Measurements from ENCODE around the gene RNF220. TPM values are rescaled to one million over a fixed set of nuclear protein-coding genes. Genes with fewer than 3 reads are reported as not detected.

The RNF220 gene
- total and polyA plus RNA-seq, 2 of the 13 experiments (the other 11 are each of a cell fraction or from before 2014, with no cell fraction given) = 48.2 to 72.1 TPM

GRCh38 chr1:44499306-44499705 is 94.3 kb downstream of the RNF220 start:
- DNase-seq (ENCODE audit: low spot score) = no peak
- BruUV-seq (replicated peaks) = no TSS peak
- H3K4me3 ChIP-seq (replicated peaks in 1 of 3; ENCODE audit: insufficient read depth in 1 of 3, low read depth in 2 of 3, low read length in 3 of 3) = no peak overlapping the region
- ChIA-PET CTCF (ENCODE audit: low intra/inter-chr PET ratio, low total read pairs) (no interaction called here), POLR2A (no interaction called here)
- H3K79me2 ChIP-seq (ENCODE audit: insufficient read depth, low read length) = no peaks in the 10 kb centered on the region
- in situ Hi-C loops (cut with HindIII; ENCODE audit: extremely low pct_ligation_motif_present, low pct_unique_long_range_greater_than_20kb) (no loop called here), intact Hi-C loops (cut with micrococcal nuclease; ENCODE audit: unreplicated experiment) (no loop called here)
- H3K27ac ChIP-seq (ENCODE audit: extremely low read length, insufficient read depth, low read length) = no peak overlapping the region
- FAIRE-seq = no peak
- ATAC-seq = no peak
- H4K20me1 ChIP-seq (ENCODE audit: insufficient read depth, low read length) = peaks cover 11% of the 10 kb centered on the region; the same call in 1 of the 2 replicates
- no peak overlapping the region for H3K9ac ChIP-seq (ENCODE audit: insufficient read depth, low read depth, low read length)
- peaks cover 0 to 2% of the 10 kb centered on the region in 2 experiments; a peak in 2 of 5 replicates for H3K36me3 ChIP-seq (replicated peaks in 1 of 2; ENCODE audit: control insufficient read depth in 1 of 2, insufficient read depth in 2 of 2, low read length in 2 of 2)
- no peaks in the 10 kb centered on the region; a peak in 1 of 5 replicates for H3K27me3 ChIP-seq (ENCODE audit: control insufficient read depth in 1 of 2, insufficient read depth in 2 of 2, low read length in 2 of 2)
- H3K9me3 ChIP-seq (ENCODE audit: low read length) = no peaks in the 10 kb centered on the region
- no peak overlapping the region for H2AFZ ChIP-seq (ENCODE audit: low read length)
- no peak overlapping the region for H3K4me2 ChIP-seq (ENCODE audit: low read depth, low read length)
- H3K4me1 ChIP-seq (ENCODE audit: insufficient read depth, low read length) = peaks cover 22% of the 10 kb centered on the region
- 82% methylated on average over 3 of the region's 3 CpGs for WGBS (ENCODE audit: low lambda C conversion rate)
- no peak for TF ChIP-seq THAP9 (CRISPR knock-in tag; IDR thresholded peaks at IDR 0.05; ENCODE audit: borderline replicate concordance)
- TF ChIP-seq ELF4 (CRISPR knock-in tag; IDR thresholded peaks at IDR 0.05; ENCODE audit: borderline replicate concordance) = no peak
- no peak for TF ChIP-seq ZNF280D (CRISPR knock-in tag; IDR thresholded peaks at IDR 0.05)
- no peak for TF ChIP-seq NR2C2 (CRISPR knock-in tag; IDR thresholded peaks at IDR 0.05; ENCODE audit: borderline replicate concordance)
- no peak for TF ChIP-seq NONO (IDR thresholded peaks at IDR 0.05)
- no peak for TF ChIP-seq NONO (CRISPR knock-in tag; conservative IDR thresholded peaks at IDR 0.05)
- TF ChIP-seq NBN (conservative IDR thresholded peaks at IDR 0.05) = no peak
- TF ChIP-seq ZFP91 (CRISPR knock-in tag; IDR thresholded peaks at IDR 0.05; ENCODE audit: borderline replicate concordance) = no peak
- TF ChIP-seq ZBTB37 (CRISPR knock-in tag; IDR thresholded peaks at IDR 0.05) = no peak
- no peak for TF ChIP-seq ARNT (IDR thresholded peaks at IDR 0.05)
- no peak for TF ChIP-seq GFI1 (CRISPR knock-in tag; IDR thresholded peaks at IDR 0.05; ENCODE audit: borderline replicate concordance)
- TF ChIP-seq ZC3H4 (CRISPR knock-in tag; IDR thresholded peaks at IDR 0.05; ENCODE audit: borderline replicate concordance) = no peak
- TF ChIP-seq POLR2AphosphoS5 (IDR thresholded peaks at IDR 0.05; ENCODE audit: low read depth, low read length) = no peak
- TF ChIP-seq GABPB1 (CRISPR knock-in tag; IDR thresholded peaks at IDR 0.05) = no peak
- TF ChIP-seq GZF1 (CRISPR knock-in tag; IDR thresholded peaks at IDR 0.05) = no peak
- no peak for TF ChIP-seq RFXANK (CRISPR knock-in tag; IDR thresholded peaks at IDR 0.05)
- TF ChIP-seq ZNF788 (CRISPR knock-in tag; IDR thresholded peaks at IDR 0.05; ENCODE audit: borderline replicate concordance) = no peak
